ENCODE results near the gene ATXN10. TPM values are rescaled to one million over a fixed set of nuclear protein-coding genes. Genes with fewer than 3 reads are reported as not detected.
A peak's percentile ranks its signal among the peaks of the same experiment; 100 is the strongest.

Gene ATXN10
- total and polyA plus RNA-seq, 9 donors = 136 to 218 (median 186) TPM

DNA sequence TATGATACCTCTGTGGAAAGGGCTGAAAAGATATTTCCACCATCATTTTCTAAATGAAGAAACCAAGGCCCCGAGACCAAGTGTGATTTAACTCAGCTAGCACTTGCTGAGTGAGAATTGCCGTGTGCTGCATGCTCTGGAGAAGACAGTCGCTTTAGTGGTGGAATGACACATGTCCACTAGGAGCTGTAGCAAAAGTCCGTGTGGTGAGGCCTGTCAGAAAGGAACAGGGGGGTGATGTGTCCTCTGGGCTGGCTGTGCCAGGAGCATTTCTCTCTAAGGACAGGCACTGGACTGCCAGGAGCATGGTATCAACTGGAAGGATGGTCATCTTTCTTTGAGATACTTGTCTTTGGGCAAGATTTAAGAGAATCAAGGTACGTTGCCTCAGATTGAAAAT lies 72.8 kb downstream of the ATXN10 start:
- no peaks in the 10 kb centered on the region for H3K27me3 ChIP-seq (ENCODE audit: control insufficient read depth, insufficient read depth, low read length)
- no peak overlapping the region for H3K4me3 ChIP-seq (ENCODE audit: low read length)
- H3K4me1 ChIP-seq (ENCODE audit: control insufficient read depth, insufficient read depth, low read length) = no peaks in the 10 kb centered on the region
- no peak for DNase-seq
- no peak overlapping the region for H3K27ac ChIP-seq (ENCODE audit: low read length)
- H3K9me3 ChIP-seq (replicated peaks; ENCODE audit: control insufficient read depth, low read depth, low read length) = peaks cover 4% of the 10 kb centered on the region
- peaks cover 48% of the 10 kb centered on the region for H3K36me3 ChIP-seq (ENCODE audit: control insufficient read depth, insufficient read depth, low read length)
- 77% methylated on average over 3 of the region's 5 CpGs for WGBS (ENCODE audit: insufficient coverage)

DNA sequence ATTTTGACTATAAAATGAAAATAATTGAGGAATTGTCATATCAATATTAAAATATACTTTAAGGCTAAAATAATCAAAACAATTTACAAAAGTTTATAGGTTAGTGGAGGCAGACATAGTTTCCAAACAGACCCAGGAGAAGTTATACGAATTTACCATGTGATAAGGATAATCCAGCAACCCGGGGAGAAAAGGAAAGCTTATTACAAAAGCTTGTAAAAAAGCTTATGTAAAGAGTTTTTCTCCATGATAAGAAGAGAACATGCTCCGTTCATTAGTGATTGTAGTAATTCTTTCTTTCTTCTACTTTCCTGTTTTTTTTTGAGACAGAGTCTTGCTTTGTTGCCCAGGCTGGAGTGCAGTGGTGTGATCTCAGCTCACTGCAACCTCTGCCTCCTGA lies 79.0 kb downstream of the ATXN10 start:
- no peak for DNase-seq
- H3K4me3 ChIP-seq (ENCODE audit: low read length) = no peak overlapping the region
- H3K4me1 ChIP-seq (ENCODE audit: control insufficient read depth, insufficient read depth, low read length) = no peaks in the 10 kb centered on the region
- no peaks in the 10 kb centered on the region for H3K27me3 ChIP-seq (ENCODE audit: control insufficient read depth, insufficient read depth, low read length)
- H3K27ac ChIP-seq (ENCODE audit: low read length) = no peak overlapping the region
- 77% methylated on average over 2 of the region's 3 CpGs for WGBS (ENCODE audit: insufficient coverage)
- H3K36me3 ChIP-seq (ENCODE audit: control insufficient read depth, insufficient read depth, low read length) = peaks cover 15% of the 10 kb centered on the region
- H3K9me3 ChIP-seq (replicated peaks; ENCODE audit: control insufficient read depth, low read depth, low read length) = no peaks in the 10 kb centered on the region

DNA sequence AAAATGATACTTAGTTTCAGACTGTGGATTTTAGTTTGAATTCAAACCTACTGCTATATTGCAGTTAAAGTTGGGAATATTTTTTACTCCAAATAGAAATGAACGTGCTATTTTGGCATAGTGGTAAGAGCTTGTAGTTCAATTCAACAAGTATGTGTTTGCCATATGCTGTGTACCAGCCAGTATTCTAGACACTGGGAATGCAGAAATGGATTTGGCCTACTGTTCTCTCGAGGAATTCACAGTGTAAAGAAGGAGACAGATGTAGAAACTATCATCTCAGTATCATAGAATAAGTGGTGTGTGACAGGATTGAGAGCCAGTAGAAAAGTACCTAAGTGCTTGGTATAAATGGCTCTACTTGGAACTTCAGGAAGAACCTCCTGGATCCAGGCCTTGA lies 80.4 kb downstream of the ATXN10 start:
- no CpG with 5 or more reads among the region's 2 CpGs for WGBS (ENCODE audit: insufficient coverage)
- Histone ChIP-seq H3K27me3 (ENCODE audit: control insufficient read depth, insufficient read depth, low read length) (no peaks in the 10 kb centered on the region), H3K4me1 (ENCODE audit: control insufficient read depth, insufficient read depth, low read length) (peaks cover 3% of the 10 kb centered on the region), H3K27ac (ENCODE audit: low read length) (no peak overlapping the region), H3K9me3 (replicated peaks; ENCODE audit: control insufficient read depth, low read depth, low read length) (no peaks in the 10 kb centered on the region), H3K36me3 (ENCODE audit: control insufficient read depth, insufficient read depth, low read length) (peaks cover 15% of the 10 kb centered on the region), H3K4me3 (ENCODE audit: low read length) (no peak overlapping the region)
- DNase-seq = peak; percentile 66

DNA sequence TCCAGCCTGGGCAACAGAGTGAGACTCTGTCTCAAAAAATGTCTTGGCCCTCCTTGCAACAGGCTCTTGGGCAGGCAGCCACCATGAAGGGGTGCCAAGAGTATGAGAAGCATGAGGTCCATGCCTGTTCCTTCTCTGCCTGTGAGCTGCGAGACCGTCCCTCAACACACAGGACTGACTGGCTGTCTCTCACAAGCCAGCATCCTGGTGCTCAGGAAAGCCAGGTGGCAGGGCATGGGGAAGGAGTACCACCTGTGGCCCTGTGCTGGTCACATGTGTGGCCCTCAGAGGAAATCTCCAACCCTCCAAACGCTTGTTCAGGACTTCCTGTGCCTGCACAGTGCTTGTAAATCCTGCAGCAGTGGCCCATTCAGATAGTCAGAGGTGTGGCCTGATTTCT lies 83.2 kb downstream of the ATXN10 start:
- DNase-seq = no peak
- Histone ChIP-seq H3K4me3 (ENCODE audit: low read length) (no peak overlapping the region), H3K9me3 (replicated peaks; ENCODE audit: control insufficient read depth, low read depth, low read length) (no peaks in the 10 kb centered on the region), H3K4me1 (ENCODE audit: control insufficient read depth, insufficient read depth, low read length) (peaks cover 6% of the 10 kb centered on the region), H3K27me3 (ENCODE audit: control insufficient read depth, insufficient read depth, low read length) (no peaks in the 10 kb centered on the region), H3K36me3 (ENCODE audit: control insufficient read depth, insufficient read depth, low read length) (peaks cover 11% of the 10 kb centered on the region), H3K27ac (ENCODE audit: low read length) (no peak overlapping the region)
- WGBS (ENCODE audit: insufficient coverage) = 60% methylated on average over 3 of the region's 3 CpGs

DNA sequence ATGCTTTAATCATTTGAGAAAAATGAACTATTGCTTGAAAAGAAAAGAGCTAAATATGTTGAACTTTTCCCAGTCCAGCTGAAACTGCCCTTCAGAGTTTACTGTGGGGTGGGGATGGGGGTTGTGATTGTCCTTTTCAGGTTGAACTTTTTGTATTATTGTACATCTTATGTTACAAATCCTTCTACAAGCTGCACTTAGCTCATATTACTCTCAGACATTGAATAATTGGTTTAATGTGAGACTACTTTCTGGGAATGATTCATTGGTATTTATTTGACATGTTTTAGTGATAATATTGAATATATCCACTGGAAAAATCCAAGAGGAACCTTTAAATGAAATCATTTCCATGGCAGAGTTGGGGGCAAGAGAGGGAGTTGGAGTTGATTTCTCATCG lies 84.9 kb downstream of the ATXN10 start:
- Histone ChIP-seq H3K27me3 (ENCODE audit: control insufficient read depth, insufficient read depth, low read length) (no peaks in the 10 kb centered on the region), H3K9me3 (replicated peaks; ENCODE audit: control insufficient read depth, low read depth, low read length) (no peaks in the 10 kb centered on the region), H3K36me3 (ENCODE audit: control insufficient read depth, insufficient read depth, low read length) (peaks cover 18% of the 10 kb centered on the region), H3K27ac (ENCODE audit: low read length) (no peak overlapping the region), H3K4me3 (ENCODE audit: low read length) (no peak overlapping the region), H3K4me1 (ENCODE audit: control insufficient read depth, insufficient read depth, low read length) (peaks cover 6% of the 10 kb centered on the region)
- 20% methylated on average over 1 of the region's 1 CpG for WGBS (ENCODE audit: insufficient coverage)
- DNase-seq = no peak

DNA sequence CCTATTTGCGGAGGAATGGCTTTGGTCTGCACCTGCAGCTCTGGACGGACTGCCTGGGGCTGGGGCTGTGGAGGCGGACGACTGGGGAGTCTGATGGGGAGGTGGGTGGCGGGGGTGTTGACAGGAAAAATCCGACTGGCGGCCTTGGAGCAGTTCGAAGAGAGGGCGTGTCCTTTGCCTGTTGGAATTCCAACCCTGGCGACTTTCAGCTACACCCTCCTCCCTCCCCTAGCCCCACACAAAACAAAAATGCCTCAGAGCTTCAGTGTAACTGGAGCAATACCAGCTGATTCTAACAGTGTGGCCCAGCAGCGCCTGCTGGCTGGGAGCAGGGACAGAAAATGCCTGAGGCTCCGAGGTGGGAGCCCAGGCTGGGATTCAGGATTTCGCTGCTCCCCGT lies 85.4 kb downstream of the ATXN10 start:
- 15% methylated on average over 4 of the region's 14 CpGs for WGBS (ENCODE audit: insufficient coverage)
- Histone ChIP-seq H3K36me3 (ENCODE audit: control insufficient read depth, insufficient read depth, low read length) (peaks cover 18% of the 10 kb centered on the region), H3K9me3 (replicated peaks; ENCODE audit: control insufficient read depth, low read depth, low read length) (no peaks in the 10 kb centered on the region), H3K27me3 (ENCODE audit: control insufficient read depth, insufficient read depth, low read length) (no peaks in the 10 kb centered on the region), H3K27ac (ENCODE audit: low read length) (no peak overlapping the region), H3K4me3 (ENCODE audit: low read length) (no peak overlapping the region), H3K4me1 (ENCODE audit: control insufficient read depth, insufficient read depth, low read length) (peaks cover 6% of the 10 kb centered on the region)
- DNase-seq = peak; percentile 53

DNA sequence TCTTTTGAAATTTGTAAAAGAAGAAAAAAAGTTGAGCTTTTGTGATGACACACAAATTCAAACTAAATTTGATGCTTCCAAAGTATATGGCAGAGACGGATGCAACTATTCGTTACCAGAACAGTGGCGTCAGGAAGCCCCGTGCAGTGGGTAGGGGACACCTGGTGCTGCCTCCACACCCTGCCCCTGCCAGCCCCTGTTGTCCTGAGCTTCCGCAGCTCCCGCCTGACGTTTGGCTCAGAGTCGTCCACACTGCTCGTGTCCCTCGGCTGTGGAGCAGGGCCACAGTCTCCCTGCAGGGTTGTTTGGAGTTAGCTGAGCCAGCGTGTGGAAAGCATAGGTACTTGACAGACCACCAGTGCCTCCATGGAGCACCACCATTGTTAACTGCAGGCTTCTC lies 86.3 kb downstream of the ATXN10 start:
- H3K9me3 ChIP-seq (replicated peaks; ENCODE audit: control insufficient read depth, low read depth, low read length) = no peaks in the 10 kb centered on the region
- peaks cover 24% of the 10 kb centered on the region for H3K36me3 ChIP-seq (ENCODE audit: control insufficient read depth, insufficient read depth, low read length)
- WGBS (ENCODE audit: insufficient coverage) = 81% methylated on average over 10 of the region's 11 CpGs
- H3K4me1 ChIP-seq (ENCODE audit: control insufficient read depth, insufficient read depth, low read length) = peaks cover 6% of the 10 kb centered on the region
- no peaks in the 10 kb centered on the region for H3K27me3 ChIP-seq (ENCODE audit: control insufficient read depth, insufficient read depth, low read length)
- DNase-seq = no peak
- no peak overlapping the region for H3K27ac ChIP-seq (ENCODE audit: low read length)
- no peak overlapping the region for H3K4me3 ChIP-seq (ENCODE audit: low read length)

DNA sequence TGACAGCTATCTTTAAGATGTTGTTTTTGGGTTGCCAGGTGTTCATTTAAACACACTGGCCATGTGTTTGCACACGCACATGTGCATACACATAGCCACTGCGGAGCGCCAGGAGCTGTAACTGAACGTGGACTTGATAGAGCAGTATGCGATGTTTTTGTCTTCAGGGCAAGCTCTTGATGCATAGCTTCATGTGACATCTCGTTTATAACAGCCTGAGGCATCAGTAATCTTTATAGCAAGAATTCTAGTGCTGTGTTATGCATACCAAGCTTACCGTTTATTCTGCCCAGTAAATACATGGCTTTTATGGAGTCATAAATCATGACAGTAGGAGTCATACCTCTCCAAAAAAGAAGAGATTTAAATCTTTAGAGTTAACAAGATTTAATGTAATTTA lies 87.0 kb downstream of the ATXN10 start:
- Histone ChIP-seq H3K27me3 (ENCODE audit: control insufficient read depth, insufficient read depth, low read length) (no peaks in the 10 kb centered on the region), H3K36me3 (ENCODE audit: control insufficient read depth, insufficient read depth, low read length) (peaks cover 29% of the 10 kb centered on the region), H3K4me3 (ENCODE audit: low read length) (no peak overlapping the region), H3K27ac (ENCODE audit: low read length) (no peak overlapping the region), H3K9me3 (replicated peaks; ENCODE audit: control insufficient read depth, low read depth, low read length) (no peaks in the 10 kb centered on the region), H3K4me1 (ENCODE audit: control insufficient read depth, insufficient read depth, low read length) (peaks cover 6% of the 10 kb centered on the region)
- WGBS (ENCODE audit: insufficient coverage) = 80% methylated on average over 2 of the region's 7 CpGs
- DNase-seq = no peak

DNA sequence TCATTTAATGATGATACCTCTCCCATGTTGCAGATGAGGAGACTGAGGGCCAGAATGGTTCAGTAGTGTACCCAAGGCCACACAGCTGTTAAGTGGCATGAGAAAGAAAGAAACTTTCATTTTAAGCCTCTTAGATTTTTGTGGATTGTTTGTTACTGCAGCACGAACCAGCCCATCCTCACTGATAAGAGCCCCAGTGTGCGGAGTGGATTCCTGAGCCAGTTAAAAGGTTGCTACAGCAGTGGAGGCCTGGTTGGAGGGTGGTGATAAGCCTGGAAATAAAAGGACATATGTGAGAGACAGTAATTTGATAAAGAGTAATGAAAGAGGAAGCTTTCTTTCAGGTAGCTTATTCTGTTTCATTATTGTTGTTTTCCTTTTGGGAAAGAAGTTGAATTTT lies 89.0 kb downstream of the ATXN10 start:
- Histone ChIP-seq H3K27me3 (ENCODE audit: control insufficient read depth, insufficient read depth, low read length) (no peaks in the 10 kb centered on the region), H3K4me1 (ENCODE audit: control insufficient read depth, insufficient read depth, low read length) (peaks cover 6% of the 10 kb centered on the region), H3K36me3 (ENCODE audit: control insufficient read depth, insufficient read depth, low read length) (peaks cover 27% of the 10 kb centered on the region), H3K9me3 (replicated peaks; ENCODE audit: control insufficient read depth, low read depth, low read length) (no peaks in the 10 kb centered on the region), H3K27ac (ENCODE audit: low read length) (no peak overlapping the region), H3K4me3 (ENCODE audit: low read length) (no peak overlapping the region)
- no peak for DNase-seq
- WGBS (ENCODE audit: insufficient coverage) = 100% methylated on average over 2 of the region's 2 CpGs

DNA sequence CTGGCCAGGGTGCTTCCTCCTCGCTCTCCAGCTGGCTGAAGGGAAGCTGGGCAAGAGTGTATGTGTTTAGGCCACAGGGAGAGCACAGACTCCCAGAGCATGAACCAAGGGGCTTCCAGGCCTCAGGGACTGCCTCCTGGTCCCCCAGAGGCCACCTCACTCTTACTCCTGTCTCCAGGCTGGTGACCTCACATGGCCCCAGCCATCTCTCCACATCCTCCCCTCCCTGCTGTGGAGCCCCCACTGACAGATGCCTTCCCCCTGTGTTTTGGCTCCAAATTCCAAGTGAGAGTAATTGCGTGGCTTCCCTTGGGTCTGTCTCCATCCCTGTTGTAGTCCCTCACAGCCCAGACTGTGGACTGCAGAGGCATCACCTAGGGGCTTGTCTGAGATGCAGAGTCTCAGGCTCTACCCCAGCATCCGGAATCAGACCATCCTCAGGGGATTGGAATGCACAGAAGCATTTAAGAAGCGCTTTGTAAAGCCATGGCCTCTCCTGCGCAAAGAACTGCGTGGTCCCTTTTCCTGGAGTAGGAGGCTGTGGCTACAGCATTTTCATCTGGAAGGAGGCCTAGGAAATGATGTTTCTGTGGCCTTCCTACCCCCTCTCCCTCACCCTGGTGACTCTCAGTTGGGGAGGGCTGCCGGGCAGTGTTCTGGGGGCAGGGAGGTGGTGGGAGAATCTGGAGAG lies 91.1 kb downstream of the ATXN10 start:
- DNase-seq = no peak
- H3K27ac ChIP-seq (ENCODE audit: low read length) = no peak overlapping the region
- no peaks in the 10 kb centered on the region for H3K9me3 ChIP-seq (replicated peaks; ENCODE audit: control insufficient read depth, low read depth, low read length)
- WGBS (ENCODE audit: insufficient coverage) = 70% methylated on average over 3 of the region's 7 CpGs
- no peak overlapping the region for H3K4me3 ChIP-seq (ENCODE audit: low read length)
- H3K4me1 ChIP-seq (ENCODE audit: control insufficient read depth, insufficient read depth, low read length) = no peaks in the 10 kb centered on the region
- H3K27me3 ChIP-seq (ENCODE audit: control insufficient read depth, insufficient read depth, low read length) = no peaks in the 10 kb centered on the region
- H3K36me3 ChIP-seq (ENCODE audit: control insufficient read depth, insufficient read depth, low read length) = peaks cover 27% of the 10 kb centered on the region

DNA sequence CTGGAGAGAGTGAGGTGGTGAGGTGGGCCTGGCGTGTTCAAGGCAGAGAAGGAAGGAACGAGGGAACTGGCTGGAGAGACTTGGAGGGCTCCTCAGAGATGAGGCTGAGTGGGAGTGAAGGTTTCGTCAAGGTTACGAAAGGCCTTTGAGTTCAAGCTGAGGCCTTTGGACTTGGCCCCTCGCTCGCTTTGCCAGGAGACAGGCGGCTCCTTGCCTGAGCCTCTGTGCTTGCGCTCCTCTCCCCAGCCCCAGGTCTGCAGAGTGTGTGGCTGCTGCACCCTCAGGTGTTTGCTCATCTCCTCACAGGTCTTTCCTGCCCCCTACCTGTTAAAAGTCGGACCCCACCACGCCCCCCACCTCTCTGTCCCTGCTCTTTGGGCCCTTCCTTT lies 91.6 kb downstream of the ATXN10 start:
- H3K4me3 ChIP-seq (ENCODE audit: low read length) = no peak overlapping the region
- H3K27ac ChIP-seq (ENCODE audit: low read length) = no peak overlapping the region
- no peaks in the 10 kb centered on the region for H3K27me3 ChIP-seq (ENCODE audit: control insufficient read depth, insufficient read depth, low read length)
- DNase-seq = no peak
- no peaks in the 10 kb centered on the region for H3K4me1 ChIP-seq (ENCODE audit: control insufficient read depth, insufficient read depth, low read length)
- peaks cover 25% of the 10 kb centered on the region for H3K36me3 ChIP-seq (ENCODE audit: control insufficient read depth, insufficient read depth, low read length)
- 79% methylated on average over 9 of the region's 10 CpGs for WGBS (ENCODE audit: insufficient coverage)
- no peaks in the 10 kb centered on the region for H3K9me3 ChIP-seq (replicated peaks; ENCODE audit: control insufficient read depth, low read depth, low read length)
